Endothelial cell (in vitro differentiated cells): ENCODE measurements around the gene FADD. TPM values are rescaled to one million over a fixed set of nuclear protein-coding genes. Genes with fewer than 3 reads are reported as not detected.

Experiments
- DNase-seq: peaks from one replicate; pipeline ENCODE4 v3.0.0; 2021; ENCODE audit warnings: low spot score
- H3K27ac Mint-ChIP-seq: one replicate; pipeline ENCODE4 v1.8.0; 2021; ENCODE audit warnings: mixed read lengths, inconsistent platforms; ENCODE audit not compliant: unreplicated experiment
- H3K27me3 Mint-ChIP-seq: one replicate; pipeline ENCODE4 v1.8.0; 2021; ENCODE audit warnings: mild to moderate bottlenecking, moderate library complexity, mixed read lengths, inconsistent platforms; ENCODE audit not compliant: unreplicated experiment
- H3K36me3 Mint-ChIP-seq: one replicate; pipeline ENCODE4 v1.8.0; 2021; ENCODE audit warnings: mild to moderate bottlenecking, low read depth, mixed read lengths, inconsistent platforms; ENCODE audit not compliant: unreplicated experiment
- H3K4me1 Mint-ChIP-seq: one replicate; pipeline ENCODE4 v1.8.0; 2021; ENCODE audit warnings: mild to moderate bottlenecking, mixed read lengths, inconsistent platforms; ENCODE audit not compliant: unreplicated experiment
- H3K4me3 Mint-ChIP-seq: one replicate; pipeline ENCODE4 v1.8.0; 2021; ENCODE audit warnings: mild to moderate bottlenecking, mixed read lengths, inconsistent platforms; ENCODE audit not compliant: unreplicated experiment
- H3K9me3 Mint-ChIP-seq: one replicate; pipeline ENCODE4 v1.8.0; 2021; ENCODE audit warnings: mixed read lengths, inconsistent platforms; ENCODE audit not compliant: unreplicated experiment
- total RNA-seq: library from RNA; stranded (reverse); fragmentation: NEBNext Ultra II Directional; extraction: Animal tissue kit (Norgen Biotek cat#: 25700); gene quantifications from one replicate; pipeline ENCODE4 v1.2.1, GENCODE V29; 2021; ENCODE audit not compliant: unreplicated experiment
- TF ChIP-seq, protein P1 (sequence below): fragments of 200-600 bp; sonication (generic); IDR thresholded peaks from one replicate; pipeline ENCODE4 v1.5.0; 2021; ENCODE audit warnings: antibody characterized with exemption; ENCODE audit not compliant: unreplicated experiment

FADD gene
- total RNA-seq, 1 donor from 2014 or later: 30.3 TPM

- Mint-ChIP-seq H3K4me1 (no peaks in the 10 kb centered on the region), H3K9me3 (no peaks in the 10 kb centered on the region), H3K4me3 (no peak overlapping the region), H3K27ac (no peak overlapping the region), H3K36me3 (no peaks in the 10 kb centered on the region), H3K27me3 (no peaks in the 10 kb centered on the region)
- TF ChIP-seq, protein P1, sequence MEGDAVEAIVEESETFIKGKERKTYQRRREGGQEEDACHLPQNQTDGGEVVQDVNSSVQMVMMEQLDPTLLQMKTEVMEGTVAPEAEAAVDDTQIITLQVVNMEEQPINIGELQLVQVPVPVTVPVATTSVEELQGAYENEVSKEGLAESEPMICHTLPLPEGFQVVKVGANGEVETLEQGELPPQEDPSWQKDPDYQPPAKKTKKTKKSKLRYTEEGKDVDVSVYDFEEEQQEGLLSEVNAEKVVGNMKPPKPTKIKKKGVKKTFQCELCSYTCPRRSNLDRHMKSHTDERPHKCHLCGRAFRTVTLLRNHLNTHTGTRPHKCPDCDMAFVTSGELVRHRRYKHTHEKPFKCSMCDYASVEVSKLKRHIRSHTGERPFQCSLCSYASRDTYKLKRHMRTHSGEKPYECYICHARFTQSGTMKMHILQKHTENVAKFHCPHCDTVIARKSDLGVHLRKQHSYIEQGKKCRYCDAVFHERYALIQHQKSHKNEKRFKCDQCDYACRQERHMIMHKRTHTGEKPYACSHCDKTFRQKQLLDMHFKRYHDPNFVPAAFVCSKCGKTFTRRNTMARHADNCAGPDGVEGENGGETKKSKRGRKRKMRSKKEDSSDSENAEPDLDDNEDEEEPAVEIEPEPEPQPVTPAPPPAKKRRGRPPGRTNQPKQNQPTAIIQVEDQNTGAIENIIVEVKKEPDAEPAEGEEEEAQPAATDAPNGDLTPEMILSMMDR: no peak
- no peak for DNase-seq
Observed at GRCh38 chr11:70167120-70167519, 36.0 kb upstream of the FADD start.

DNA sequence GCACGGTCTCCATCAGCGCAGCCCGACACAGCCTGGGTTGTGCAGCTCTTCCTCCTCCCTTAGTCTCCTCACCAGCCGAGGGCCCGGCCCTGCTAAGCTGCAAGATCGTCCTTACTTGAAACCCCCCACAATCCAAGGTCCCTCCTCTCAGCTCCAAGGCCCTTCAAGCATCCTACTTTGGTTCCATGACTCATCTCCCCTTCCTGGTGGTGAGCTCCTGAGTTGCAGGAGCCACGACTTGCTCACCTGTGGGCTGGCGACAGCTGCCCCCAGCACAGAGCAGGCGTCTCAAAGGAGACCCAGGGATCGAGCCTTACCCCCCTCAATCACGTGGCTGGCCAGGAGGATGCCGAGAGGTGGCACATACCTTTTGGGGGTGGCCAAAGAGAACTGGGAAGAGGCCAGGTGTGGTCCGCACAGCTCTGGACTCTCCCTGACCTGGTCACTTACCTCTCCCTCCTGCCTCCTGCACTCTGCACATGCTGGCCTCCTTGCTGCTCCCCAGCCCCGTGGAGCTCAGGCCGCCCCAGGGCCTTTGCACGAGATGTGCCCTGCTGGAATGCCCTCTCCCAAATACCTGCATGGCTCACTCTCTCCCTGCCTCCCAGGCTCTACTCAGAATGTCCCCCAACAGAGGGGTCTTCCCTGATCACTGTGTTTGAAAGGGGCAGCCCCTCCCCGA, 35.2 kb upstream of the FADD start:
- Mint-ChIP-seq H3K27me3 (no peaks in the 10 kb centered on the region), H3K4me1 (no peaks in the 10 kb centered on the region), H3K27ac (no peak overlapping the region), H3K36me3 (no peaks in the 10 kb centered on the region), H3K4me3 (no peak overlapping the region), H3K9me3 (no peaks in the 10 kb centered on the region)
- TF ChIP-seq, protein P1: no peak
- DNase-seq: no peak

GRCh38 chr11:70168405-70168754, 34.7 kb upstream of the FADD start:
- no peak overlapping the region for H3K27ac Mint-ChIP-seq
- H3K27me3 Mint-ChIP-seq: no peaks in the 10 kb centered on the region
- TF ChIP-seq, protein P1: no peak
- no peaks in the 10 kb centered on the region for H3K36me3 Mint-ChIP-seq
- H3K9me3 Mint-ChIP-seq: no peaks in the 10 kb centered on the region
- no peak for DNase-seq
- H3K4me3 Mint-ChIP-seq: no peak overlapping the region
- H3K4me1 Mint-ChIP-seq: no peaks in the 10 kb centered on the region

- DNase-seq: no peak
- H3K27ac Mint-ChIP-seq: no peak overlapping the region
- no peaks in the 10 kb centered on the region for H3K27me3 Mint-ChIP-seq
- TF ChIP-seq, protein P1: no peak
- H3K4me3 Mint-ChIP-seq: no peak overlapping the region
- H3K36me3 Mint-ChIP-seq: no peaks in the 10 kb centered on the region
- H3K4me1 Mint-ChIP-seq: no peaks in the 10 kb centered on the region
- H3K9me3 Mint-ChIP-seq: no peaks in the 10 kb centered on the region
Observed at GRCh38 chr11:70169127-70169526, 34.0 kb upstream of the FADD start.

- TF ChIP-seq, protein P1: no peak
Observed at GRCh38 chr11:70169632-70170031, 33.5 kb upstream of the FADD start.

More at GRCh38 chr11:70169632-70170031, 33.5 kb upstream of the FADD start:
- no peak overlapping the region for H3K4me3 Mint-ChIP-seq
- H3K4me1 Mint-ChIP-seq: peaks cover under 1% of the 10 kb centered on the region
- H3K27me3 Mint-ChIP-seq: no peaks in the 10 kb centered on the region
- no peaks in the 10 kb centered on the region for H3K36me3 Mint-ChIP-seq
- no peak for DNase-seq
- H3K9me3 Mint-ChIP-seq: no peaks in the 10 kb centered on the region
- no peak overlapping the region for H3K27ac Mint-ChIP-seq
